GM11168 (cell line): ENCODE data around the gene GALNT1.

Experiments used
- in situ Hi-C: fragments of 300-500 bp; cut with MboI; formaldehyde crosslinking; loops from one replicate; pipeline ENCODE4 v1.12.0; 2022; ENCODE audit warnings: low sequenced_read_pairs; ENCODE audit not compliant: unreplicated experiment

Gene GALNT1

DNA sequence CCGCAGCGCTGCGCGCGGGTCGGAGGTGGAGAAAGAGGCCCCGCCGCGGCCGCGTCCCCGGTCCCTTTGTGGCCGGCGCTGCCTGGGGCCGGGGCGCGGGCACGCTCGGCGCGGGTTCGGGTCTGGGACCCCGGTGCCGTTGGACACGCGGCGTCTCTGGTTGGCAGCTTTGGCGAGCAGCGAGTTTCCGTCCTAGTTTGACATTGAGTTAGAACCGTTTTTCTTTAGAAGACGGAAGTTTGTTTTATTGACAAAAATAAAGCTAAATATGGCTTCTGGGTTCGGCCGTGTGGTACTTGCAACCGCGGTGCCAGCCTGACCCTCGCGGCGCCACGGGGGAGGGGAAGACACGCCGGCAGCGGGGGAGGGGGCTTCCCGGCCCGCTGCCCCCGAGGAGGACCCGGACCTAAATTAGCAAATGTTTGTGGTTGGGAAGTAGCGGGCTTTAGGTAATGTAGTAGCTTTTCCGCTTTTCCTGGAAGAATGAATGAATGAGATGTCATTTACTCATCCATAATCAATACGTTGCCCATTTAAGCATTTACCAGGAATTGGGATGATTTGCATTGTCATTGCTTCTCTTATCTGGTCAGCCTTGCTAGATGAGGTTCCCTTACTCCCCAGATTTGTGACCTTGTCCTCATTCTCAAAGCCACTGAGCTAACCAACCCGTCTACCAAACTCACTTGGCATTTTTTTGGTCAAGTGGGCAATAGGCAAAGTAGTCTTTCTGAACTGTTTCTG lies 530 bp downstream of the GALNT1 start:
- in situ Hi-C loops: no loop called here

DNA sequence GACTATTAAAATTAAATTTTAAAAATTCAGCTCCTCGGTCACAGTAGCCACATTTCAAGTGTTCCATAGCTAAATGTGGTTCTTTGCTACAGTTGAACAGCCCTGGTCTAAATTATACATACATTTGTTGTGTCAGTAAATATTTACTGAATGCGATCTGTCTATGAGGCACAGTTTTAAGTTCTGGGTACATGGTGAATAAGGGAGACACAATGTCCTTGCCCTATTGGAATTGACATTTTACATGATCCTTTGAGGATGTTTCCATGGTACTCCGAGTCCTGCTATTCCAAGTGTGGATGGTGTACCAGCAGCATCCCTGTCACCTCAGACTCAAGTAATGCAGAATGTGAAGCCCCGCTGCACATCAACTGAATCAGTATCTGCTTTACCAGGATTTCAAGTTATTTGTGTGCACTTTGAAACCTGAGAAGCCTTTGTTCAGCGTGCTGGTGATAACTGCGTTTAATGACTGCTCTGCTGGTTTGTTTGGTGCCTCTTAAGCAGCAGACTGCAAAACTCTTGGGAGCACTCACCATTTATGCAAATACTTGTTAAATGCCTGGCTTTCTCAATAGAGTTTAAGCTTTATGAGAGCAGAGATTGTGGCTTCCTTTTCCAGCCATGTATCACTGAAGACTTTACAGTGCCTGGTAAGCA lies 1.5 kb downstream of the GALNT1 start:
- in situ Hi-C loops: no loop called here

DNA sequence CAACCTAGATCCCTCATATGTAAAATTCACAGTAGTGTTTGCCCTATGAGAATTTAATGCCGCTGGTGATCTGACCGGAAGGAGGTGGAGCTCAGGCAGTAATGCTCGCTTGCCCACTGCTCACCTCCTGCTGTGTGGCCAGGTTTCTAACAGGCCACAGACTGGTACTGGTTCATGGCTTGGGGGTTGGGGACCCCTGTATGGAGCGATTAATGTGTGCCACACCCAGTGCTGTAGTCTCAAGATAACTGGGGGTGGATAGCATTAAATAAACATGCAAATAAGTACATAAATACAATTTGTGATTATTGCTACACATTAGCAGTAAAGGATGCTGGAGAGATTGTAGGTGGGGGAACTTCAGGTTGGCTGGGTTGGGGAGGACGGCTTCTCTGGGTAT lies 3.2 kb downstream of the GALNT1 start:
- in situ Hi-C loops: no loop called here

DNA sequence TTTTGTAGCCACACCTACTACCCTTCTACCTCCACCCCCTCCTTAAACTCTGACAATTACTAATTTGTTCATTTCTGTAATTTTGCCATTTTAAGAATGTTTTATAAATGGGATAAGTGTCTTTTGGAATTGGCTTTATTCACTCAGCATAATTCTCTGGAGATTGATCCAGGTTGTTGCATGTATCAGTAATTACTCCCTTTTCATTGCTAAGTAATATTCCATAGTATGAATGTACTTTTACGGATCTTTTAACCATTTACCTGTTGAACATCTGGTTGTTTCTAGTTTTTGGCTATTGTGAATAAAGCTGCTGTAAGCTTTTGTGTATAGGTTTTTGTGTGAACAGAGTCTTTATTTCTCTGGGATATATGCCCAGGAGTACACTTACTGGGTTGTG lies 4.1 kb downstream of the GALNT1 start:
- in situ Hi-C loops: no loop called here

DNA sequence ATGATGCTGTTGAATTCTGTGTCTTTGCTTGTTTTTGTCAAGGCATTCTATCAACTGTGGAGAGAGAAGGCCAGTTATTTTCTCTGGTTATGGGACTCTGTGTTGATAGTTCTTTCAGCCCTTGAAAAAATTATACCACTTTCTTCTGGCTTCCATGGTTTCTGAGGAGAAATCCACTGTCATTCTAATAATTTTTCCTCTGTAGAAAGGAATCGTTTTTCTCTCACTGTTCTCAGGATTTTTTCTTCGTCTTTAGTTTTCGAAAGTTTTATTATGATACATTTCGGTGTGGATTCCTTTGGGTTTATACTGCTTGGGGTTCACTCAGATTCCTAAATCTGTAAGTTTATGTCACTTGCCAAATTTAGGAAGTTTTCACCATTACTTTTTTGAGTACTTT lies 6.6 kb downstream of the GALNT1 start:
- in situ Hi-C loops: no loop called here

DNA sequence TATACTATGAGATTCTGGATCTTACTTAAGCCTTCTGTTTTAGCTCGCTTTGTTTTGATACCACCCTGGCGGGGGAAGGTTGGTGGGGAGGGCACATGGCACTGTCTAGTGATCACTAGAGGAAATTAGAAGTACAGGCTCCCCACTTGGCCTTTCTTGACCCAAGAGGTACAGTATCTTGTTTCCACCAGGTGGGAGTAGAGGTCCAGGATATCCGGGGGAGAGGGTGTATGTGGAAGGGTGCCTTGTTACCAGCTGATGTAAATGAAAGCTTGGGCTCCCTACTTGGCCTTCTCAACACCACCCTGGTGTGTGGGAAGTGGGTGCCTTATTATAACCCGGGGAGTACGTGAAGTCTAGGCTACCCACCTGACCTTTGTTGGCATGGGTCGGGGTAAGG lies 7.5 kb downstream of the GALNT1 start:
- in situ Hi-C loops: no loop called here

DNA sequence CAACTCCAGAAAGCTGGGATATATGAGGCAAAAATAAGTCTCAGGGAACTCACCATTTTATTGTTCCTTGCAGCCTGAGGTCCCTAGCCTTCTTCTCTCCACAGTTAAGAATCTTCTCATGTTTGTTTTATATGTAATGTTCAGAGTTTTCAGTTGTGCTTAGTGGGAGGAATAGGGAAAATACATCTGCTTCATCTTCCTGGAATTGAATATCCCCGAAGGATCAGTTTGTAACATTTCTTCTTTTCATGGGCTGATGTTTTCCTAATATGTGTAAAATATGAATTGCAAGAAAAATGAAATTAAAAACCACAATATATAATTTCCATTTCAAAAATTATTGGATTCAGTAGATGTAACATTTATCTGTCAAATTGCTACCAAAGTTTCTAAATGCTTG lies 8.0 kb downstream of the GALNT1 start:
- in situ Hi-C loops: no loop called here

DNA sequence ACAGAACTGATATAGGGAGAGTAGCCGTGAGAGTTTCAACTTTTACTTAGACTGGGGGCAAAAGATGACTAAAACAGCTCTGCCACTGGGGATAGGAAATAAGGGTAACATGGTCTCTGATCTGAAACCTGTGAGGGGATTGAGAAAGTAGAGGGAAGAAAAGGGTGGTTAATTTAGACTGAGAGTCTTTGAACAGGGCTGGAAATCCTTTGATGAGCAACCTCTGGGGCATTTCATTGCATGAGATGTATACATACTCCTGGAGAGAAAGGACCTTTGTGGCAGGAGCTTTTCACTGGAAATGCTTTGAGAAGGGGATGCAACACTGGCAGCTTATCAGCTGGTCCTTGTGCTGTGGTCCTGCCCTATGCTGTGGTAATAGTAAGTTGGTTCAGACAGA lies 9.4 kb downstream of the GALNT1 start:
- in situ Hi-C loops: no loop called here

DNA sequence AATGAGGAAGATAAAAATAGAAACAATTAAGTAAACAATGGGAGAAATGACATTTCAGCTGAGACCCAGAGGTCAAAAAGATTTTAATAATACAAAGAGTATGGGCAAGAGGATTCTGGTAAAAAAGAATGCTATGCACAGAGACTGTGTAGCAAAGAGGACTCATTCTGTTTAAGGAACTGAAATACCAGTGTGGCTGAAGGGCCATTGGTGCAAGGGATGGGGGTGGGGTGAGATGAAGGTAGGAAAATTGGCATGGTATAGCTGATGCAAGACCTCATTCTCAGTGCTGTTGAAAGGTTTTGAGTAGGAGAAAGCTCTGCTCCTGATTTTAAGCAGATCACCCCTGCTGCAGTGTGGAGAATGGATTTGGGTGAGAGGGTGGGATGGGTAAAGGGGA lies 10.8 kb downstream of the GALNT1 start:
- in situ Hi-C loops: no loop called here

DNA sequence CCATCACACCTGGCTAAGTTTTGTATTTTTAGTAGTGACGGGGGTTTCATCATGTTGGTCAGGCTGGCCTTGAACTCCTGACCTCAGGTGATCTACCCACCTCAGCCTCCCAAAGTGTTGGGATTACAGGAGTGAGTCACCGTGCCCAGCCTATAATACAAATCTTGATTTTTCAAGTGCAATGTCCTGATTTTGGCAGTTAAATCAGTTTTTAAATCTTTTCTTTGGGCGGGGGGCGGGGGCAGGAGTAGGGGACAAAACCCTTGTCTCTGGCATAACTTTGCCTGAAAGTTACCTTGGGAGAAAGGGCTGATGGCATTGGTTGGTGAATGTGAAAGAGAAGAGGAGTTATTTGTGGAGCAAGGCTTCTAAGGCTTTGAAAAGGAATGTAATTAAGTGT lies 12.3 kb downstream of the GALNT1 start:
- in situ Hi-C loops: no loop called here

DNA sequence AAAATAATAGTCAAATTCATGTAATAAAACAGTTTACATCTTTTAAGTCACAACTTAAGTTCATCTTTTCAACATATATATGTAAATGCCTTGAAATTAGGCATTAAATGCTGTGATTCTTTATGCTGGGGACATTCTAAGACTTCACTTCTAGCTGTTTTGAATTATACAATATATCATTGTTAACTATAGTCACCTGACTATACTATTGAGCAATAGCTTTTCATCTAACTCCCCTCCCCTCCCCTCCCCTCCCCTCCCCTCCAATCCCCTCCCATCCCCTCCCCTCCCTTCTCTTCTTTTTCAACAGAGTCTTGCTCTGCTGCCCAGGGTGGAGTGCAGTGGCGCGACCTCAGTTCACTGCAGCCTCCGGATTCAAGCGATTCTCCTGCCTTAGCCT lies 16.2 kb downstream of the GALNT1 start:
- in situ Hi-C loops: no loop called here

DNA sequence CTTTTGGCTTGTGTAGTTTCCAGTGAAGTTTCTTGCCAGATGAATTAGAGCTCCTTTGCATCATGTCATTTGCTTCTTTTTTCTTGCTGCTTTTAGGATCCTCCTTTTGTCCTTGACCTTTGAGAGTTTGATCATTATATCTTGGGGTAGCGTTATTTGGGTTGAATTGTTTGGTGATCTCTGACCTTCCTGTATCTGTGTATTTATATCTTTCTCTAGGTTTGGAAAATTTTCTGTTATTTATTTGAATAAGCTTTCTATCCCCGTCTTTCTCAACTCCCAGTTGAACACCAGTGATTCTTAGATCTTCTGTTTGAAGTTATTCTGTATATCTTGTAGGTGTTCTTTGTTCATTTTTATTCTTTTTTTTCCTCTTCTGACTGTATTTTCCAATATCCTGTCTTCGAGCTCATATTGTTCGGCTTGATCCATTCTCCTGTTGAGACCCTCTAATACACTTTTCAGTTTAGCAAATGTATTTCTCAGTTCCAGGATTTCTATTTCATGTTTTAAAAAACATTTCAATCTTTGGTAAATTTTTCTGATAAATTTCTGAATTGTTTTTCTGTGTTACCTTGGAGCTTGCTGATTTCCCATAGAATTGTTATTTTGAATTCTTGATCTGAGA lies 20.8 kb downstream of the GALNT1 start:
- in situ Hi-C loops: no loop called here

DNA sequence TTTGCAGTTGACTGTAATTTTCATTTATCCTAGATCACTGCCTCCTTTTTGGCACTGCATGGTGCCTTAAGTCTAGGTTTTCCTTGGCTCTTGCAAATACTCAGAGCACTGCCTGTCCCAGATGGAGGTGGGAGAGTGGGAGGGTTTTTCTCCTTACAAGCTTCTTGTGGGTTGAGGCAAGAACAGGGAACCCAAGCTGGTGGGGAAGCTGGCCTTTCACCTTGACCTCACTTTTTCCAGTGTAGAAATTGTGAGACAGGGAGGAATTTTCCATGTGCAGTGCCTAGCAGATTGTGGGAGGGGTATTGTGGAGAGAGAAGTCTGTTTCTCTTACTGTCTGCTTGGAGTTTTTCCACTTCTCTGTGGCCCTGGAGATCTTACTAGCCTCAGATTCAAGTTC lies 21.5 kb downstream of the GALNT1 start:
- in situ Hi-C loops: no loop called here

DNA sequence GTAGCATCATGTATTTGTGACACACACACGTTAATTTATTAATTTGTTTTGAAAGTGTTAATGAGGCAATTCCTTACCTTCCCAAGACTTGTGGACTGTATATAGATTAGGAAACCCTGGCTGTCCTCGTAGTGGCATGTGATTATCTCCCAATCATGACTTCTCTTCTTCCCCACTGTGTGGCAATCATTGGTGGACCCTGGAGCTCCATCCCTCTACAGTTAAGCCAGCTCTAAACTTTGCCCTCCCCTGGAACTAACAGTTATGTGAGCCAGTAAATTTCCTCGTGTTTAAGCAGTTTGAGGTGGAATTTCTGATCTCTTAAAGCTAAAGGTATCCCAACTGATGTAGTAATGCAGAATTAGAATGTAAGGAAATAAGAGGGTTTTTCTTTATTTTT lies 22.0 kb downstream of the GALNT1 start:
- in situ Hi-C loops: no loop called here

DNA sequence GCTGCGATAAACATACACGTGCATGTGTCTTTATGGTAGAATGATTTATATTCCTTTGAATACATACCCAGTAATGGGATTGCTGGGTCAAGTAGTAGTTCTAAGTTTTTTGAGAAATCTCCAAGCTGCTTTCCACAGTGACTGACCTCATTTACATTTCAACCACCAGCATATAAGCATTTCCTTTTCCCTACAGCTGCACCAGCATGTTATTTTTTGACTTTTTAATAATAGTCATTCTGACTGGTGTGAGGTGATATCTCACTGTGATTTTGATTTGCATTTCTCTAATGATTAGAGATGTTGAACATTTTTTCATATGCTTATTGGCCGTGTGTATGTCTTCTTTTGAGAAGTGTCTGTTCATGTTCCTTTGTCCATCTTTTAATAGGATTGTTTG lies 22.8 kb downstream of the GALNT1 start:
- in situ Hi-C loops: no loop called here

DNA sequence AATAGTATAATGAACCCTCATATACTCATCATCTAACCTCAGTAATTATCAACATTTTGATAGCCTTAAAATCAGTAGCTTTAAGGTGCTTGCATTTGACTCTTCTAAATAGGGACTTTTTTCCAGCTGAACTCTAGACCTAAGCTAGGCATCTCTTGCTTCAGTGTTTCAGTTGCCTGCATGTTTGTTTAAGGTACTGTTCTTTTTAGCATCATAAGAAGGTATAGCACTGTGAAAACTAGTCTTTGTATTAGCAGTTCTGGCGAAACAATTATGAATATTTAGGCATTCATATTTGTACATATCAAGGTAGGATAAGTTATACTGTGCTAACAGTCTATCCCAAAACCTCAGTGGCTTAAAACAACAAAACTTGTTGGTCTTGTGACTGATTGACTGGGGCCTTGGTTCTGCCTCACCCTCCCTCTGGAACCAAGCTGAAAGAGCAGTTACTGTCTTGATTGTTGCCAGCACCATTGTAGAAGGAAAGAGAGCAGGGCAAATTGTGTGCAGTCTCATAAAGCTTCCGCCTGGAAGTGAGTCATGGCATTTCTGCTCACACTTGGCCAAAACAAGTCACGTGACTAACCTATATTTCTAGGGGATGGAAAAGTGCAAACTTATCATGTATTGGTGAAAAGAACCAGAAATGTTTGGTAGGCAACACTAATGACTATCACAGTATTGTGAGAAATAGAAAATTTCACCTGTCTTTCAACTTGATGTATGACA lies 24.3 kb downstream of the GALNT1 start:
- in situ Hi-C loops: no loop called here

DNA sequence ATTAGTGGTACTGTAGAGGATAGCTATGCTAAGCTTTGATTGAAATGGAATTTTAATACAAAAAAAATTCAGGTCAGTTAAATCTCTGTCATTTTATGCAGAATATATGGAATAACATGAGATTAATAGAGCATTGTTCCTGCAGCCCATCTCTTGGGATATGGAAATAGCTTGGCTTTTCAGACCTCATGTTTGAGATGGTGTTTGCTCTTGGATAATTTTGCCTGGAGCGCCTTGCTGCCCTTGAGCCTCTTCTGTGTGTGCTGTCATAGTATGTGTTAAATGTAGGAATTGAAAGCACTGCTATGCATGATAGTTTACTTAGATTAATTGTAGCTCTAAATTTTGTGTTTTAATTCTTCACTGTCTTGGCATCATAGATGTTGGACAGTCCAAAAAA lies 27.7 kb downstream of the GALNT1 start:
- in situ Hi-C loops: no loop called here

DNA sequence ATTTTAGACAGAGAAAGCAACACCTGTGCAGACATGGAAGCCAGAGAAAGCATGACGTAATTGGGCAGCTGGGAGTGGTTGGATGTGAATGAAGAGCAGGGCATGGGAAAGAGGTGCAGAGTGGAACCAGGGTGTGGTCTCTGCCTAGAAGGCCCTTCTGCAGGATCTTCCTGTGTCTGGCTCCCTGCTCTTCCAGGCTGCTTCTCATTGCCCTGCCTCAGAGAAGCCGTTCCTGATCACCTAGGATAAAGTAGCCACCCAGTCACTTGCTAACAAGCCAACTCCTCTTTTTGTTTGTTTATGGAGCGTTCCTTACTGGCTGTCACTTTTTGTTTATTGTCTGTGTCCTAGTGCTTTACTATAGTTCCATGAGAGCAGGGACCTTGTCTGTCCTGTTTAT lies 28.5 kb downstream of the GALNT1 start:
- in situ Hi-C loops: no loop called here

DNA sequence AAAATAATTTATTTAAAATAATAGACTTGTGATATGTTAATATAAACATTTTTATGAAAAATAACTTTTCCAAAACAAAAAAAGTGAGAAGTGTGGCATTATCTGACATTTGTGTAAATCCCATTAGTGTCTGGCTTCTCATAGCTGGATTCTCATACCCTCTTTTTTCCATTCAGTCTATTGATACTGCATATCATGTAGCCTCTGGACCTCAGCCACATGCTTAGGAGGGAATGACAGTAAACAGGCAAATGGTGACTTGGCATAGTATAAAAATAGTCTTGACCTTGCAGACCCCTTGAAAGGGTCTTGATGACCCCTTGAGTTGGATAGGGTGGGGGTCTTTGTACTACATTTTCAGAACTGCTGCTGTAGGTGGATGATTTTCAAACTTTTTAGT lies 29.2 kb downstream of the GALNT1 start:
- in situ Hi-C loops: no loop called here

DNA sequence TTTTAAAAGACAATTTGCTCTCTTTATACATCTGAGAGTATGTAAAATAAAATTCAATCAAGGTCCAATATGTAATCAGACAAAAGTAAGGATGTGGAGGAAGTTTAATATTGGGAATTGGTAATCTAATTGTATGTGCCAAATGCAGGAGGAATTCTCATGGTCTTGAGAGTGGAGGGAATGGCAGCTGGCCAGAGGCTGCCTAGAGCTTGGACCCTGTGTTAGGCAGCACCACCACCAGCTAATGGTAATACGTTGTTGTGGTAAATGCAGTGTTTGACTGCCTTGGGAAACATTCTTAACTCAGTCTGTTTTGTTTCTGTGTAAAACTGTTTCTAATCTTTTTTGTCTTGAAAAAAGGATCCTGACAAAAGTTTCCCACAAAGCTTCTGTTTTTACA lies 30.0 kb downstream of the GALNT1 start:
- in situ Hi-C loops: no loop called here

DNA sequence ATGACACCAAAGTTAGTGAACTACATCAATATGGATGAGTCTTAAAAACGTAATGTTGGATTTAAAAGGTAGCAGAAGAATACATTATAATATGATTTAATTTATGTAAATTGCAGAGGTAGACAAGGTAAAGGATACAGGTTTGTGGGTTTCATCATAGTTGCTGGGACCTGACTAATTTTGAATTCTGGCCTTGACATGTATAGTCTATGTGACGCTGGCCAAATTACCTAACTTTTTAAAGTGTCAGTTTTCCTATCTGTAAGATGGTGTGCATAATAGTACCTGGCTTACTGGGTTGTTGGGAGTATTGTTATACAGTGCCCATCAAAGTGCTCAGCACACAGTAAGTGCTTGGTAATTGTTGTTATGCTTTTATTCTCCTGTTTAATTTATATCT lies 34.5 kb downstream of the GALNT1 start:
- in situ Hi-C loops: no loop called here
